ENCODE data around the gene GPR156.

The GPR156 gene

GRCh38 chr3:120139140-120139539 lies 145.9 kb downstream of the GPR156 start:
- Histone ChIP-seq H3K4me1 (ENCODE audit: control insufficient read depth, low read length) (no peaks in the 10 kb centered on the region), H3K4me2 (ENCODE audit: low read length) (no peak overlapping the region), H4K20me1 (ENCODE audit: control insufficient read depth, insufficient read depth, low read depth, low read length) (no peaks in the 10 kb centered on the region), H3K27ac (ENCODE audit: low read depth, low read length) (no peak overlapping the region), H3K4me3 (ENCODE audit: low read length) (no peak overlapping the region), H3K36me3 (ENCODE audit: control insufficient read depth, low read length) (no peaks in the 10 kb centered on the region), H3K9me2 (replicated peaks; ENCODE audit: control insufficient read depth, low read length) (no peaks in the 10 kb centered on the region), H3K27me3 (ENCODE audit: control insufficient read depth, low read length) (no peaks in the 10 kb centered on the region), H3K79me2 (ENCODE audit: control insufficient read depth, low read length) (no peaks in the 10 kb centered on the region), H3K9me3 (ENCODE audit: control insufficient read depth, insufficient read depth, low read length) (no peaks in the 10 kb centered on the region), H3F3A (ENCODE audit: control insufficient read depth, insufficient read depth) (no peaks in the 10 kb centered on the region)
- no peak for TF ChIP-seq EZH2phosphoT487 (IDR thresholded peaks at IDR 0.05; ENCODE audit: borderline replicate concordance, low read length)
- no peak for TF ChIP-seq CTCF (IDR thresholded peaks at IDR 0.05; ENCODE audit: low read depth, low read length, poor library complexity, severe bottlenecking)

GRCh38 chr3:120137548-120137947 lies 147.5 kb downstream of the GPR156 start:
- no peak overlapping the region for H3K27ac ChIP-seq (ENCODE audit: low read depth, low read length)
- H3K36me3 ChIP-seq (ENCODE audit: control insufficient read depth, low read length), result no peaks in the 10 kb centered on the region
- H3F3A ChIP-seq (ENCODE audit: control insufficient read depth, insufficient read depth), result no peaks in the 10 kb centered on the region
- H3K9me3 ChIP-seq (ENCODE audit: control insufficient read depth, insufficient read depth, low read length), result no peaks in the 10 kb centered on the region
- no peaks in the 10 kb centered on the region for H3K4me1 ChIP-seq (ENCODE audit: control insufficient read depth, low read length)
- TF ChIP-seq CTCF (IDR thresholded peaks at IDR 0.05; ENCODE audit: low read depth, low read length, poor library complexity, severe bottlenecking), result no peak
- no peak for TF ChIP-seq EZH2phosphoT487 (IDR thresholded peaks at IDR 0.05; ENCODE audit: borderline replicate concordance, low read length)
- no peak overlapping the region for H3K4me3 ChIP-seq (ENCODE audit: low read length)
- H3K9me2 ChIP-seq (replicated peaks; ENCODE audit: control insufficient read depth, low read length), result no peaks in the 10 kb centered on the region
- H3K4me2 ChIP-seq (ENCODE audit: low read length), result no peak overlapping the region
- no peaks in the 10 kb centered on the region for H3K27me3 ChIP-seq (ENCODE audit: control insufficient read depth, low read length)
- H4K20me1 ChIP-seq (ENCODE audit: control insufficient read depth, insufficient read depth, low read depth, low read length), result no peaks in the 10 kb centered on the region
- no peaks in the 10 kb centered on the region for H3K79me2 ChIP-seq (ENCODE audit: control insufficient read depth, low read length)

GRCh38 chr3:120130656-120131055 lies 154.4 kb downstream of the GPR156 start:
- Histone ChIP-seq H3K4me3 (ENCODE audit: low read length) (no peak overlapping the region), H3K36me3 (ENCODE audit: control insufficient read depth, low read length) (no peaks in the 10 kb centered on the region), H3K9me3 (ENCODE audit: control insufficient read depth, insufficient read depth, low read length) (no peaks in the 10 kb centered on the region), H3K9me2 (replicated peaks; ENCODE audit: control insufficient read depth, low read length) (no peaks in the 10 kb centered on the region), H3F3A (ENCODE audit: control insufficient read depth, insufficient read depth) (no peaks in the 10 kb centered on the region), H3K27me3 (ENCODE audit: control insufficient read depth, low read length) (no peaks in the 10 kb centered on the region), H4K20me1 (ENCODE audit: control insufficient read depth, insufficient read depth, low read depth, low read length) (no peaks in the 10 kb centered on the region), H3K27ac (ENCODE audit: low read depth, low read length) (no peak overlapping the region), H3K4me1 (ENCODE audit: control insufficient read depth, low read length) (no peaks in the 10 kb centered on the region), H3K79me2 (ENCODE audit: control insufficient read depth, low read length) (no peaks in the 10 kb centered on the region), H3K4me2 (ENCODE audit: low read length) (no peak overlapping the region)
- TF ChIP-seq EZH2phosphoT487 (IDR thresholded peaks at IDR 0.05; ENCODE audit: borderline replicate concordance, low read length), result no peak
- TF ChIP-seq CTCF (IDR thresholded peaks at IDR 0.05; ENCODE audit: low read depth, low read length, poor library complexity, severe bottlenecking), result no peak
